HG03571 (cell line): Measurements from ENCODE around the gene NEDD4L.
"Not testable (repeated sequence)": the region's sequence is repeated elsewhere in the genome, so short reads cannot be mapped to it uniquely, and the experiment has no call there.

Source experiments
- ATAC-seq: cut with Tn5 transposase; IDR thresholded peaks from one replicate; pipeline ENCODE4 v1.9.1; 2021; ENCODE audit not compliant: unreplicated experiment

The NEDD4L gene

GRCh38 chr18:58043491-58044369, at the start of gene NEDD4L:
TSS of gene NEDD4L (plus strand) at chr18:58044226. CDS start at chr18:58044661, 435 bp downstream.
- ATAC-seq = peak; percentile 66

DNA sequence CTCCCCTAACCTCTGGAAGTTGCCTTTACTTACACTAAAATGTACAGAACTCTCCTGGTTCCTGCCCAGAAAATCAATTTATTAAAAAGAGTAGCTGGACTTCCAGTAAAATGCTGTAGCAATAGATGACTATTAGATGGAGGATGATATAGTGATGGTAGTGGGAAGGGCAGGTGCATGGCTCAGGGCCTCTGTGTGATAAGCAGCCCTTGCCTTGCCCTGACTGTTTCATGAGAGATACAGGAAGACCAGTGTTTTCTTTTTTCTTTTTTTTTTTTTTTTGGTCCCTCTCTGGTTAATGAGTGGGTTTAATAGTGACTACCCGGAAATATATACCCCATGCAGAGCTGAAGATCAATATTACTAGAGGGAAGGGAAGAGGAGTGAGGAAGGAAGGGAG, 48.7 kb upstream of the NEDD4L start:
- ATAC-seq = no peak

DNA sequence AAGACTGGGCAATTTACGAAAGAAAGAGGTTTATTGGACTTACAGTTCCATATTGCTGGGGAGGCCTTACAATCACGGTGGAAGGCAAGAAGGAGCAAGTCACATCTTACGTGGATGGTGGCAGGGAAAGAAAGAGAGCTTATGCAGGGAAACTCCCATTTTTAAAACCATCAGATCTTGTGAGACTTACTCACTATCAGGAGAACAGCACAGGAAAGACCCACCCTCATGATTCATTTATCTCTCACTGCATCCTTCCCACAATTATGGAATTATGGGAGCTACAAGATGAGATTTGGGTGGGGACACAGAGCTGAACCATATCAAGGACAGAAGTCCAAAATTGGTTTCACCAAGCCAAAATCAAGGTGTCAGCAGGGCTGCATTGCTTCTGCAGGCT, 47.1 kb upstream of the NEDD4L start:
- ATAC-seq = not testable (repeated sequence)

- no peak for ATAC-seq
Observed at GRCh38 chr18:57997820-57998219, 46.2 kb upstream of the NEDD4L start.

DNA sequence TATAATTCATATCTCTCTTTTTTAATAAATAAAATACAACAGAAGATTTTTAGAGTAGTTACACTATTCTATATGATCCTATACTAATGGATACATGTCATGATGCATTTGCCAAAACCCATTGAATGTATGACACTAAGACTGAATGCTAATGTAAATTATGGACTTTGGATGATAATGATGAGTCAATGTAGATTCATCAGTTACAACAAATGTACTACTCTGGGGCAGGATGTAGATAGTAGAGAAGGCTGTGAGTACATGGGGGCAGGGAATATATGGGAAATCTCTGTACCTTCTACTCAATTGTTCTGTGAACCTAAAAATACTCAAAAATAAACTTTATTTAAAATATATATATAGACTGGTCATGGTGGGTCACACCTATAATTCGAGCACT, 45.6 kb upstream of the NEDD4L start:
- no peak for ATAC-seq

DNA sequence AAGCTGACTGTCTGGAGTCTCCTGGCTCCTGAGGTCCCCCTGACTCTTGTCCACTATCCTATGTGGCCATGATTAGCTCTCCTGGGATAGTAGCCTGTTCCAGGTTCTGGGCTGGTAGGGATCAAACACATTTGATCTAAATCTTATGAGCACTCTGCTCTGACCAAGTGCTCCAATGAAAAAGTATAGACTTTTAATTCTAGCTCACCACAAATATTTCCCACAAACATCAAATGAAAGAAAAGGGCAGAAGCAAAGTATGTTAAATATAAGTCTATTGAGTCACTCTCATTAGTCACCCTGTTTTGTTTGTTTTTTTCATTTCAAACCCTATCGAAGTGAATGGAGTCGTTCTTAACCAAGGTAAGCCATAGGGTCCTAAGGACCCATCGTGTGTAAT, 39.7 kb upstream of the NEDD4L start:
- ATAC-seq = no peak

- no peak for ATAC-seq
Observed at GRCh38 chr18:58005011-58005410, 39.0 kb upstream of the NEDD4L start.

DNA sequence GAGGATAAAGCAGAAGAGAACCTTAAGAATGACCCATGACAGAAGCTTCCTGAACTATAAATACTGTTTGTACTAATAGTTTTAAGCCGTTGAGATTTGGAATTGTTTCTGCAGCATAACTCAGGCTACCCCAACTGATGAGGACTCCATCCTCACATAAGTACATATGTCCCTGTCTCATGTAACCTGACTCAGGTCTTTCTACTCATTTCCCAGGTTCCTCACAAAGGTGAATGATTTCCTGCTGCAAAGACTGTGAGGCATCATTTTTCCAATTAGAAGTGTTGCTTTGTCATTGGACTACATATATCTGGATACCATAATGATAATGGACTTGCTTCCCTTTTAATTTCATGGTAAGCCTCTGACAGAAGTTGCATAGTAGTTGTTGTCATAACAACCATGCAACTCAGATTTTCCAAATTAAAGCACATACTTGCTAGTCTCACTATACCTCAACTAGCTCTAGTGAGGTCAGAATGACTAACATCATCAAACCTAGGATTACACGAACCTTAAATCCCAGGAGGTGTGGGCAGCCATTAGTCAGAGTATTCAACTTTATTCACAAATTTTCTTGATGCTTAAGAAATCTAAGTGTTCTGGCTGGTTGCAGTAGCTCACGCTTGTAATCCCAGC, 38.0 kb upstream of the NEDD4L start:
- ATAC-seq = no peak

- no peak for ATAC-seq
Observed at GRCh38 chr18:58009166-58009565, 34.9 kb upstream of the NEDD4L start.

DNA sequence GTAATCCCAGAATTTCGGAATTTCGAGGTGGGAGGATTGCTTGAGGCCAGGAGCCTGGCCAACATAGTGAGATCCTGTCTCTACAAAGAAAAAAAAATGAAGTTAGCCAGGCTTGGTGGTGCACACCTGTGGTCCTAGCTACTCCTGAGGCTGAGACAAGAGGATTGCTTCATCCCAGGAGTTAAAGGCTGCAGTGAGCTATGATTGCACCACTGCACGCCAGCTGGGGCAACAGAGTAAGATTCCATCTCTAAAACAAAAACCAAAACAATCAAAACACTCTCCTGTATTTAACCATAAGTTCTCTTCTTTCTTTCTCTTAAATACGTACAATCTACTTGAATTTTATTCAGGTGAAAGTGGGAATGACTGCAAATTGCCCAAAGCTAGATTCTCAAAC, 33.8 kb upstream of the NEDD4L start:
- no peak for ATAC-seq

GRCh38 chr18:58012356-58012755, 31.7 kb upstream of the NEDD4L start:
- ATAC-seq = no peak

- no peak for ATAC-seq
Observed at GRCh38 chr18:58013241-58014211, 30.5 kb upstream of the NEDD4L start.

GRCh38 chr18:58015065-58015780, 28.8 kb upstream of the NEDD4L start:
- ATAC-seq = peak; percentile 98

GRCh38 chr18:58017267-58017666, 26.8 kb upstream of the NEDD4L start:
- no peak for ATAC-seq

DNA sequence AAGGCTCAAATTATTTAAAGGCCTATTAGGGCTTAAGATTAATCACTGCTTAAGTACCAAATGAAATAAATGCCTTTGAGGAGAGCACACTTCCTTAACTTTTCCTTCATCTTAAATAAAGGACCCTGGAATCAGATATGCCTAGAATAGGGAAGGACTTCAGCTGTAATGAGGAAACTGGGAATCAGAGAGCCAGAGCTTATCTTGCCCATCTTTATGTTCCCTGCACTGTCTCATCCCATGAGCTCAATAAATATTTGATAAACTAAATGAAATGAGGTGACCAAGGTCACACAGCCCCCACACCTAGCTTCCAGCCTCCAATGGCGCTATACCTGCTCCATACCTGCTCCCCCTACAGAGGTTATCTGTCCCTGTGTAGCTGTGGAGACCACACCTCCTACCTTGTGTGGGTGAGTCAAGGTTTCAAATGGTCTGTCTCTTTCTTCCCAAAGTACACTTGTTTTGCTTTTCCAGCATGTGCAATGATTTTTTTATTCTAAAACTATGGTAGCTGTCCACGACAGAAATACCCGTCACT, 23.4 kb upstream of the NEDD4L start:
- ATAC-seq = no peak

DNA sequence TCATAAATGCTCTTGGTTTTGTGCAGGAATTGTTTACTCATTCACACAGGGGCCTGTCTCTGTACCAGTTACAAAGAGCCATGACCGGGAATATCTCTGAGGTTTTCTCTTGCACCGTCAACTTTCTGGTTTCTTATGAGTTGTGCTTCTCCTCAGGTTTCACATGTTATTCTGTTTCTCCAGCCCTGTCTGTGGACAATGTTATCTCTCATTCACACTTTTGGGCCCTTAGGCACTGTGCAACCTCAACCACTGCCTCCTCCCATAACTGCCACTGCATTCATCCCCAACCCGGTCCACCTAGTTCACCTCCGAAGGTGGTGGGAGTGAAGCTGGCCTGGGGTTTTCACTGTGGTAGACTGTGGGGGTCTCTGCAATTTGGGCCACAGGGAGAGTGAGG, 22.5 kb upstream of the NEDD4L start:
- no peak for ATAC-seq

DNA sequence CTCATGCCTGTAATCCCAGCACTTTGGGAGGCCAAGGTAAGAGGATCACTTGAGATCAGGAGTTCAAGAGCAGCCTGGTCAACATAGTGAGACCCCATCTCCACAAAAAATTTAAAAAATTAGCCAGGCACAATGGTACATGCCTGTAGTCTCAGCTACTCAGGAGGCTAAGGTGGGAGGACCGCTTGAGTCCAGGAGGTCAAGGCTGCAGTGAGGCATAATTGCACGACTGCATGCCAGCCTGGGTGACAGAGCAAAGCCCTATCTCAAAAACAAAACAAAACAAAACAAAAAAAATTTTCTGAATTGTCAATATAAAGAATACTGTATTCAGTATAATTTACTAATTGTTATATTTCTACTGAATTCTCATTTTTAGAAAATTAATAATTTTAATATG, 20.9 kb upstream of the NEDD4L start:
- no peak for ATAC-seq

DNA sequence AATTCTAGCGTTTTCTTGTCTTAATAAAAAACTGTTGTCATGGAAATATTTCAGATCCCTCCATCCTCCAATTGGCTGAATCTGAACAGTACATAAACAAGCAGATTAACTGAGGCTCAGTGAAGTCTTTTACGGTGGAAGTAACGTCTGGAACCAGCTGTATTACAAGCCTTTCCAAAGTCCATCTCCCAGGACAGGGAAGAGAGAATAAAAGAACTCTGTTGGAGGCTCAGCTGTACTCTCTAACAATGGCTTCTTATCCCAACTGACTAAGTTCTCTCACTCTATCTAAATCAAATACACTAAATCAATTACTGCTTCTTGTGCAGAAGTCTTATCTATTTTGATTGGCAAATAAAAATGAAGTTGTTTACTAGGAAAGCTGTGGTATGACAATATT, 19.9 kb upstream of the NEDD4L start:
- no peak for ATAC-seq

- ATAC-seq = no peak
Observed at GRCh38 chr18:58025205-58025604, 18.8 kb upstream of the NEDD4L start.

DNA sequence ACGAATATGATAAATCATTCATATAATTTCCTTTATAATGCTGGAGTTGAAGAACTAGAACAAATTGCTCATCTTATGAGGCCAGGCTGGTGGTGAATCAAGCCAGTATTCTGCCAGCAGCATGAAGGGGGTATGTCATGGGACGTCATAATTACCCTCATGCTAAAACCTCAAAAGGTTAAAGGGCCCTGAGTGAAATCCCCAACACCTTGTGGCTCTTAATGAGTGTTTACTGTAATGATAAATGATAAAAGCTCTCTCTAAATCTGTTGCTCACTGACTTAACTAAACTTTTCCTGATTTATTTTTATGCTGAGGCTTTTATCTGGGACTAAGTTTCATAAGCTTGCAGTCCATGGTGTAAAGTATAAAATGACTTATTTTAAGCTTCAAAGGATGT, 18.3 kb upstream of the NEDD4L start:
- ATAC-seq = no peak
